HUES48 (cell line): ENCODE data around the gene PLCB2.

Experiments
- H3K27ac ChIP-seq: one replicate; pipeline ENCODE4 v1.7.0; 2013; ENCODE audit warnings: low read depth, low read length, inconsistent platforms
- H3K27me3 ChIP-seq: 2 replicates; pipeline ENCODE4 v1.6.1; 2013; ENCODE audit warnings: mild to moderate bottlenecking, low read length; ENCODE audit not compliant: control insufficient read depth, insufficient read depth
- H3K36me3 ChIP-seq: 2 replicates; pipeline ENCODE4 v1.6.1; 2013; ENCODE audit warnings: low read length; ENCODE audit not compliant: control insufficient read depth, insufficient read depth
- H3K4me1 ChIP-seq: 2 replicates; pipeline ENCODE4 v1.6.1; 2013; ENCODE audit warnings: mild to moderate bottlenecking, low read length; ENCODE audit not compliant: control insufficient read depth, insufficient read depth
- H3K4me3 ChIP-seq: 2 replicates; pipeline ENCODE4 v1.5.1; 2013; ENCODE audit warnings: mild to moderate bottlenecking, low read depth, low read length
- H3K9ac ChIP-seq: 2 replicates; pipeline ENCODE4 v1.6.1; 2013; ENCODE audit warnings: mild to moderate bottlenecking, low read depth, low read length, moderate library complexity
- H3K9me3 ChIP-seq: 2 replicates; pipeline ENCODE4 v1.6.1; 2013; ENCODE audit warnings: low read length; ENCODE audit not compliant: control insufficient read depth, insufficient read depth

Gene PLCB2

DNA sequence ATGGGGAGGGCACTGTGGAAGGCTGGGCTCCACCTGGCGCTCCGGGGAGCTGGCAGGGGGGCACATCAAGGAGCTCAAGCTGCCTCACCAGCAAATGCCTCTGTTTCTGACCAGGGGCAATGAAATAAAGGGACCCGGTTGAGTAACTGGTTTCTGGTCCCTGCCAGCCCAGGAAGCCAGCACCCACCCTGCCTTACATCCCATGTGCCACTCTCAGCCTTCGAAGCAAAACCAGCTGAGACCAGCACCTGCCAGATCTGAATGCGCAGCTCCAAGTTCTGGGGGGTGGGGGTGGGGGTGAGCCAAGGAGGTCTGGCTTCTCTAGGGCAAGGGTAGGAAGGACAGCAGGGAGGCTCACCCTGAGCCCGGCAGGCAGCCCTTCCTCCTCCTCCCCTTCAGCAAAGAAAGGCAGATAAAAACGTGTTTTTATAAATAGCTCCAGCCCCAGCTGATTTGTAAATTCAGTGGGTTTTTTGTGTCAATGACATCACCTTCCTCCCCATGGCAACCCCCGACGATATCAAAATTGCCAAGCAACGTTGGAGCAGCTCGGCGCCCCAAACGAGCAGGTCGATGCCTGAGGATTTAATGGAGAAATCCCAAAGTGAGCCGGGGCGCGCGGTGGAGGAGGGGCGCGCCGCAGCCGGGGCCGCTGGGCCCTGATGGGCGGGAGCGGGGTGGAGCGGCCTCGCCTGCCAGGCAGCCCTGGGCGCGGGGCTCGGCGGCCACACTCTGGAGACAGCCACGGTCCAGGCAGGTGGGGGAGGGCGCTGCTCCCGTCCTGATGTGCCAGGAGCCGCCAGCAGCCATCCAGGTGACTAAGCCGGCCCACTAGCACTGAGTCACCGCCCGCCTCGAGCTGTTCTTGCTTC is 69.0 kb downstream of the PLCB2 start, which contains the start of gene PAK6:
PAK6 (plus strand) TSS at position 532 of the 872 bp plus-strand sequence. CDS start 25,723 bp downstream, outside the sequence.
- H3K4me1 ChIP-seq = peaks cover 21% of the 10 kb centered on the region
- H3K9me3 ChIP-seq = no peaks in the 10 kb centered on the region
- no peaks in the 10 kb centered on the region for H3K36me3 ChIP-seq
- H3K4me3 ChIP-seq = peak within 1 kb of the TSS; percentile 47
- H3K27ac ChIP-seq = peak within 1 kb of the TSS; percentile 40
- H3K9ac ChIP-seq = peak within 1 kb of the TSS; percentile 25
- H3K27me3 ChIP-seq = peaks cover 5% of the 10 kb centered on the region
